Glomerular visceral epithelial cell (primary cell): ENCODE data around the gene RTRAF.
A peak's percentile ranks its signal among the peaks of the same experiment; 100 is the strongest.

ENCODE experiments used
- DNase-seq: peaks from one replicate; pipeline ENCODE4 v3.0.0-alpha.2; 2016; ENCODE audit errors: extremely low spot score

RTRAF gene

GRCh38 chr14:51993285-51993920, 4.1 kb downstream of the RTRAF start:
- DNase-seq: no peak

- DNase-seq: peak; percentile 20
Observed at GRCh38 chr14:51996148-51996746, 6.9 kb downstream of the RTRAF start.

- no peak for DNase-seq
Observed at GRCh38 chr14:51998348-51998747, 9.0 kb downstream of the RTRAF start.

DNA sequence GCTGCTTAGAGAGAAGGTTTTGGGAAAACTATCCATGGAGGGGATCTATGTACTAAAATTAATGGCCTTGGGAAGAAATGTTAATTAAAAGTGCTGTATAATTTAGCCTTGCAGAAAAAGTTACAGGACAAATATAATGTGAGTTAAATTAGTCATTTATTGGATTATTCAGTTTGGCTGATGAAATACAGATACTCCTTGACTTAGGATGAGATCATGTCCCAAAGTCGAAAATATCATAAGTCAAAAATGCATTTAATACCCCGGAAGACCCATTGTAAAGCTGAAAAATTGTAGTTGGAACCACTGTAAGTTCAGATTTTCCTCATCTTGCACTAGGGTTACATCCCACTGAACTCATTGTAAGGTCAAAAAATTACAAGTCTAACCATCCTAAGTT, 9.7 kb downstream of the RTRAF start:
- DNase-seq: no peak

DNA sequence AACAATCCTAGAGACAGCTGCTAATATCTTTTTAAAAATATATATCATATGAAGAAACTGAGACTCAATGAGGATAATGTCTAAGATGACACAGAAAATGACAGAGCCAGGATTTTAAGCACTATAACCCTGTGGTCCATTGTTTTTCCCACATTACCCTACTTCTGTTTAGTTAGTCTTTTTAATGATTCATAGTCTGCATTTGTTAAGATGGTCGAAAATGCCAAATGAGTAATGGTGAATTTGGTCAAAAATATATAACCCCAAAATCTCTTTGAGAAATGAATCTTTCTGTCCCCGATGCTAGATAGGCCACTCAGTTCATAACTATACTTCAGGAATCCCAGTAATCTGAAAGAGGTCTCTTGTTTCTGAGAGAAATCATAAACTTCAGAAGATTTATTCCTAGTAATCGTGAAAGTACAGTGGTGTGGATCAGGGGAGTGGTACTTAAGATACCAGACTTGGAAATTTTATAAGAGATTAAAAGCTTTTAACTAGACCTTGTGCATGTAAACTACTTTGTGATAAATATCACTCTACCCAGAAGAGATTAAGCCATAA, 10.8 kb downstream of the RTRAF start:
- no peak for DNase-seq

DNA sequence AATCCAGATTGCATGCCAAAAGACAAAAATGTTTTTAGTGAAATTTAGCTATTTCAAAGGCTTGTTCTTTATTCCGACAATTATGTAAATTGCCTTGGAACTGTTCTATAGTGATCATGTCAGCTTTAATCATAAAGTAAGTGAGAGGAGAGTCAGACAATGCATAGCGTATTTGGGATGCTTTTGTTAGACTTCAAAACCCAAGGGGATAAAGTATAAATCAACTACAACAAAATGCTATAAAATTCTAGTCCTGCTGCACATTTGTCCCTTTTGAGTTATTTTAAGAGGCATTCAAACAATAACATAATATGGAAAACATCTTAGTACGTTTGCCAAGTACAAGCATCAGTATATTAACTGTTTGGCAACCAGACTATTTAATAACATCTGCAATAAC, 11.3 kb downstream of the RTRAF start:
- no peak for DNase-seq

DNA sequence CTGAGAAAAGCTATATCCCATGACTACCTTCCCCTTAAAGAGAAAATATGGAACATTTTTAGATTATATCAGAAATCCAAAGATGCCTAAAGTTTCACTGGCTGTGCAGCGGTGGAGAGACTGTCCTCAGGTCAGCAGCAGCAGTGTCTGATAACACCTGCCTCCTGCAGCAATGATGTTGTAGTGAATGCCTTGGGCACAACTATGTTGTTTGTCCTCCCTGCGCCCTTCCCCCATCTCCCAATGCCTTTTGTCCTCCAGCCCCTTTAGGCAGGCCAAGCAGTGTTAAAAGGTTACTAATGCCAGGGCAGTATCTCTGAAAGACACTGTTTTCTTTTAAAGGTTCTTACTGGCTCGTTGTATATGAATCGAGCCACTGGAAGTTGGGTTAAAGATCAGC, 13.2 kb downstream of the RTRAF start:
- no peak for DNase-seq

GRCh38 chr14:52003324-52003723, 14.0 kb downstream of the RTRAF start:
- DNase-seq: no peak

GRCh38 chr14:52005625-52006024, 16.3 kb downstream of the RTRAF start:
- DNase-seq: no peak

- no peak for DNase-seq
Observed at GRCh38 chr14:52006361-52006760, 17.0 kb downstream of the RTRAF start.

GRCh38 chr14:52007211-52007610, 17.9 kb downstream of the RTRAF start:
- DNase-seq: no peak

DNA sequence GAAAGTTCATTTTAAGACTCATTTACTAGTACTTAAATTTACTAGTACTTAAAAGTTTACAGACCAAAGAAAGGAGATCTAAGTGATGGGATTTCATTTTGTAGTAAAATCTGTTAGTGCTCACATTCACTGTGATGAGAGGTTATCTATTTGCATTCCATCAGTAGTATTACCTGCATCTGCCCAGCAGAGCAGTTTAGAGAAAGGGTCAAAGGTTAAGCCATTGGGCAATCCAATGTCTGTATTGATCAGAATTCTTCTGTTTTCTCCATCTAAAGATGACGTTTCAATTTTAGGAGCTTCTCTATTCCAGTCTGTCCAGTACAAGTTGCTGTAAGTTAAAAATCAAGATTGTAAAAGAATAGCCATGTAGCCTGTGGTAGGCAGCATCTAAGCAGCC, 18.3 kb downstream of the RTRAF start:
- no peak for DNase-seq

DNA sequence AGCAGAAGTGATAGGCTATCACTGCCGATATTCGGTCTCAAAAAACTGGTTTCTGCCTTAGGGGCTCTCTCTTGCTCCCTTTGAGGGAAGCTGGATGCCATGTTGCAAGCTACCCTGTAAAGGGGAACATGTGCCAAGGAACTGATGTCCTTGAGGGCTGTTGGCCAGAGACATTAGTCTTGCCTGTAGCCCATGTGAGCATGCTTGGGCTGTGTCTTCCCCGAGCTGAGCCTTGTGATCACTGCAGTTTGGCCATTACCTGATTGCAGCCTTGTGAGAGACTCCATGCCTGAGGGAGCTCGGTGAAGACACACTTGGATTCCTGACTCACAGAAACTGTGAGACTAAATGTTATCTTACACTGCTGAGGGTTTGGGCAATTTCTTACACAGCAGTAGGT, 18.8 kb downstream of the RTRAF start:
- no peak for DNase-seq

DNA sequence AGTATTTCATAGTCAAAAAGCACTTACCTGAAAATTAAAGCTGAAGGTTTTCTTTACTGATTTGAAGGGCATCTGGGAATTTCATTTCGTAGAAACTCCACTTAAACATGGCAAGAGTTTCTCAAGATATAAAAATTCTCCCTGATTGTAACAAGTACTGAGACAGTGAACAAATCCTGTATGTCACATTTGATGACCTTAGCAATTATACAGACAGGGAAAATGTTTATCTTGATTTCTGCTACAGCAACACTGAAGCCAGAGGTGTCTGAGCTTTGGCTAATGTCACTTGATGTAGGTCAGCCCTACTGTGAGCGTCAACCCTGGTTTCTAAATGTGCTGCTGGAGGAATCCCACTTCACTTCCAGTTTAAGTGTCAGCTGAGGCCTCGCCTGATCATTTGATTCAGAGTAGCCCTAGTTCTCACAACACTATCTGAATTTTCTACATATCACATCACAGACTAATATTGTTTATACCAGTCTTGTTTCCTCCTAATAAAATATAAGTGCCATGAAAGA, 20.9 kb downstream of the RTRAF start:
- DNase-seq: no peak

DNA sequence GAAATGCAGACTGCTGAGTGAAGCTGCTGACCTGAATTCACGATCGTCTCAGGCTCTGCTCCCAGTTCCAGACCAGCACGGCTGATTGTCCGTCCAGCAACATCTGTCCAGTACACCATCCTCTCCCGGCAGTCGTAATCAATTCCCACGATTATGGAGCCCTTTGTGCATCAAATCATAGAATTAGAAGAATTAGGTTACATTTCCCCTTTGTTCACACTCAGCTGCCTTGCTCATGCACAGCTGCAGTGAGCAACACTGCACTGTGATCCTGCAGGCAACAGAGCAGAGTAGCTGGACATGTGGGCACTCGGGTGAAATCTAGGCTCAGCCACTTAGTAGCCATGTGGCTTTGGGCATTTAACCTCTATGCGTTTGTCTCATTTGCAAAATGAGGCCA, 22.2 kb downstream of the RTRAF start:
- DNase-seq: no peak

DNA sequence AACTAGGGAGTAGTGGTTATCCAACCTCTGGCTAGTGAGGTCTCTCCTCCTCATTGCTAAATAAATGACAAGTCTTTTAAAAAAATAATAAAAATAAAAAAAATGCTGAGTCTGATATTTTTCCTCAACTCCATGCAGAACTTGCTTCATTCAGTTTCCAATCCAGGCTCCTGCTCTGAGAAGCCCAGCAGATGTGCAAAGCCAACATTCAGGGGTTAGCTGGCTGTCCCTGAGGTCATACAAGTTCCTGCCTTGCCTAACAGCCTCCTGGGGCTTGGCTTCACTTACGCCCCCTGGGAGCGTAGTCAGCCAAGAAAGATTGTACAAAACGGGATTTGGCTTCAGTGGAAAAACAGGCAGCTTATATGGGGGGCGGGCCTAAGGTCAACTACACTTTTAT, 23.3 kb downstream of the RTRAF start:
- no peak for DNase-seq

DNA sequence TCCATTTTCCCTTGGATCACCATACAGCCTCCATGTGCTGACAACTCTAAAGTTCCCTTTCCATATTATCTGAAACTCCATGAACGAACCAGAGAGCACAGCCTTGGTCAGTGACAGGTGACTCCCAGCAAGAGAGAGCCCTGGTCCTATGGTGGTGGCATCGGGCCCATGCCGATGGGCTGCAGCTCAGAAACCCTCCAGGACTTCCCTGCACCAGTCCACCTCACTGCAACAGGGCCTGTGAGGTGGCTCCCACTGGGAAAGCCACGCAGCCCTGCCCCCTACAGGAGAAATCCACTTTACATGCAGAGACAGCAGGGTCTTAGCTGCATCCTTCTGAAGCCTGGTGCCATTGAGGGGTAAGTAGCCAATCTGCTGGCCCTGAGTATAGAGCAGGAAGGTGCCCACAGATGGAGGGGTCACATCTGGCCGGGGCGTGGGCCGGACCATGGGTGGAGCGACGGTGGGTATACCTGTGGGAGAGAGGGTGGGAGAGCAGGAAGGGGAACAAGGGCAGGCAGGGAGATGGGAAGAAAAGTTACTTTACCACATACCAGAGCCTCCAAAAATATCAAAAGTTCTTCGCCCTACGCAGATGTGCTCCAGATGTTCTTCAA, 24.7 kb downstream of the RTRAF start:
- DNase-seq: no peak

- DNase-seq: no peak
Observed at GRCh38 chr14:52014601-52015267, 25.4 kb downstream of the RTRAF start.

DNA sequence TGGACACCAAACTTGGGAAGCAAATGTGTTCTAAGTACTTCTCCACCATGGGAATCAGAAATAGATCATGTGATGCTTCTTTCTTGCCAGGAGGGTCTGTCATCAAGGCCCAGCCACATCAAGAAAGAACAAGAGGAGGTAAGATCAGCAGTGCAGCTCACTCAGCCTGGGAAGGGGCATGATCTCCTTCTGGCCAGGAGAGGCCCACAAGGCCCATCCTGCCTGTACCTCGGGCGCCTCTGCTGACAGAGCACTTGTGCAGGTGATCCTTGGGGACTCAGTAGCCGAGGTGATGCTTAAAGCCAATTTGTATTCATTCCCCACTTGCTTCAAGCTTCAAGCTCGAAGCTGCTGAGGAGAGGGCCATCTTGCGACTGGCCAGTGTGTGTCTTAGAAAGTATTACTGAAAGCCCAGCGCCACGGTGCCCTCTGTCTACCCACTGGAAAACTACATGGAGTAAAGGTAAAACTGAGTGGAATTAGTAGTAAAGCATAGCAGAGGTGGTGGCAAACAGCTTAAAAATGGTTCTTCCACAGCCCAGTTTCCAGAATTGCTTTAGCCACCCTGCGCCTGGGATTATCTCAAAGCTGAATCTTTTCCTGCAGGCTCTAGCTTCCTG, 26.2 kb downstream of the RTRAF start:
- DNase-seq: no peak

DNA sequence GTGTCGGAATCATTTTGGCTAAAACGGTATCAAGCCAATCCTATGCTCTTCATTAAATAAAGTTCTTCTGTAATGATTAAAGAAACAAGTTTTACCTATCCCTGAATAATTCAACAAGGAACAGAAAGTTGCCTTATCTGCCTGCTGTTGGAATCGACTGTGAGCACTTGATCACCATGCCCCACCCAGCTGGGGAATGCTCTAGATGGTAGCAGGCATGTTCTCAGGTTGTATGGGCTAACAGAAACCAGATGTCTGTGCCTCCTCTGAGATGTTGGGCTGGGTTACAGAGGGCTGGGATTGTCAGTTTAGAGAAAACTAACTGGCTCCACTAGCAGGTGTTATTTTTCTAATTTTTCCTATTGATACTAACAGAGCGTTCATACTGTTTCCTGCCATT, 28.9 kb downstream of the RTRAF start:
- no peak for DNase-seq

GRCh38 chr14:52018970-52019369, 29.6 kb downstream of the RTRAF start:
- no peak for DNase-seq

- no peak for DNase-seq
Observed at GRCh38 chr14:52020161-52020714, 30.9 kb downstream of the RTRAF start.
